Pons (tissue), 1 donor: ENCODE data around the gene CGNL1.

Source experiments
- DNase-seq: peaks from one replicate; pipeline ENCODE4 v3.0.0-alpha.2; 2016; ENCODE audit warnings: low spot score

CGNL1 gene

GRCh38 chr15:57352535-57353316, 23.6 kb upstream of the CGNL1 start:
- DNase-seq: no peak

GRCh38 chr15:57353317-57353804, 22.9 kb upstream of the CGNL1 start:
- no peak for DNase-seq

GRCh38 chr15:57354436-57355123, 21.7 kb upstream of the CGNL1 start:
- DNase-seq: no peak

GRCh38 chr15:57355259-57355658, 21.0 kb upstream of the CGNL1 start:
- DNase-seq: no peak

GRCh38 chr15:57356178-57356577, 20.1 kb upstream of the CGNL1 start:
- no peak for DNase-seq

GRCh38 chr15:57356636-57357035, 19.7 kb upstream of the CGNL1 start:
- DNase-seq: no peak

GRCh38 chr15:57357799-57358198, 18.5 kb upstream of the CGNL1 start:
- DNase-seq: no peak

GRCh38 chr15:57358571-57358970, 17.7 kb upstream of the CGNL1 start:
- no peak for DNase-seq

GRCh38 chr15:57363661-57364060, 12.6 kb upstream of the CGNL1 start:
- DNase-seq: no peak

GRCh38 chr15:57364282-57365007, 11.9 kb upstream of the CGNL1 start:
- DNase-seq: peak; percentile 39

GRCh38 chr15:57367556-57367955, 8.7 kb upstream of the CGNL1 start:
- no peak for DNase-seq

- no peak for DNase-seq
Observed at GRCh38 chr15:57370929-57371328, 5.4 kb upstream of the CGNL1 start.

- DNase-seq: no peak
Observed at GRCh38 chr15:57373251-57373881, 2.9 kb upstream of the CGNL1 start.

GRCh38 chr15:57373882-57374276, 2.4 kb upstream of the CGNL1 start:
- DNase-seq: no peak

- DNase-seq: no peak
Observed at GRCh38 chr15:57376696-57377477, 582 bp downstream of the CGNL1 start.

GRCh38 chr15:57377478-57377847, 1.2 kb downstream of the CGNL1 start:
- no peak for DNase-seq

GRCh38 chr15:57379487-57379886, 3.2 kb downstream of the CGNL1 start:
- no peak for DNase-seq

GRCh38 chr15:57380854-57381253, 4.5 kb downstream of the CGNL1 start:
- no peak for DNase-seq

- no peak for DNase-seq
Observed at GRCh38 chr15:57382215-57382614, 5.9 kb downstream of the CGNL1 start.

GRCh38 chr15:57382969-57383368, 6.7 kb downstream of the CGNL1 start:
- DNase-seq: no peak

- no peak for DNase-seq
Observed at GRCh38 chr15:57384024-57384423, 7.7 kb downstream of the CGNL1 start.

GRCh38 chr15:57384816-57385215, 8.5 kb downstream of the CGNL1 start:
- no peak for DNase-seq
